Thyroid gland (tissue), 4 donors: ENCODE measurements around the gene PAAF1.

ENCODE experiments used
- CTCF ChIP-seq, 6 experiments: fragments of 200-600 bp in 3 of 6; fragments of 450-650 bp in 3 of 6; sonication (generic) in 3 of 6; IDR thresholded peaks; one replicate each; pipeline ENCODE4 v1.5.1; 2016 to 2019; ENCODE audit warnings: antibody characterized with exemption in 6 of 6, mild to moderate bottlenecking in 2 of 6, inconsistent platforms in 1 of 6, moderate library complexity in 1 of 6
- POLR2A ChIP-seq, 2 donors: fragments of 450-650 bp; IDR thresholded peaks; one replicate each; pipeline ENCODE4 v1.6.1; 2017; ENCODE audit warnings: antibody characterized with exemption in 2 of 2, mild to moderate bottlenecking in 2 of 2, moderate library complexity in 1 of 2

DNA sequence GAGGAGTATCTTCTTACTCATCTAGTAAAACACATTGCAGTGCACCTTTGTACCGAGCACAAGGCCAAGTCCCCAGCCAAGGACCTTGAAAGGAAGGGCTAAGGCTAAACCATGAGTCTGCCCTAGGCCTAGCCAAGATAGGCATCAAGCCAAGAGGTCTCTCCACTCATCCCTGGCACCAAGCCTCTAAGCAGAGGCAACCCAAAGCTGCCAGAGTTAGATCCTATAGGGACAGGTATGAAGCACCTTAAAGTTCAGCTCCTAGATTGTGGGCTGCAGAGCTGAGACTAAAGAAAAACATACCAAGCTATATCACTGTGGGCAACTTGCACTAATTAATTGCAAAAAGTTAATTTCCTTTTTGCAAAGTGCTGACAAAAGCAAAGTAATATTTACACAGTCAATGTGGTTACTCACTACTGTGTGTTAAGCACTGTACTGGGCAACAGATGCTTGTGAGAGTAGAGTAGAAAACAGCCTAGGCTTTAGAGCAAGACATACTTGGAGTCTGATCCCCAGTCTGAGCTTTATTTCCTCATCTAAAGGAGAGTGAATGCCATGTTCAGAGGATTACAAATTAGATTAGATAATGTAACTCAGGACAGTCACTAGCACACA, 7.4 kb upstream of the PAAF1 start:
- TF ChIP-seq POLR2A (IDR thresholded peaks at IDR 0.05) (no peak), CTCF (IDR thresholded peaks at IDR 0.05) (no peak)
